HG03135 (cell line): ENCODE data around the gene ZNF253.
A peak's percentile ranks its signal among the peaks of the same experiment; 100 is the strongest.
"Not testable (repeated sequence)": the region's sequence is repeated elsewhere in the genome, so short reads cannot be mapped to it uniquely, and the experiment has no call there.

Experiments
- ATAC-seq: cut with Tn5 transposase; IDR thresholded peaks from one replicate; pipeline ENCODE4 v1.9.1; 2021; ENCODE audit warnings: mild to moderate bottlenecking, moderate library complexity; ENCODE audit not compliant: unreplicated experiment

The ZNF253 gene

DNA sequence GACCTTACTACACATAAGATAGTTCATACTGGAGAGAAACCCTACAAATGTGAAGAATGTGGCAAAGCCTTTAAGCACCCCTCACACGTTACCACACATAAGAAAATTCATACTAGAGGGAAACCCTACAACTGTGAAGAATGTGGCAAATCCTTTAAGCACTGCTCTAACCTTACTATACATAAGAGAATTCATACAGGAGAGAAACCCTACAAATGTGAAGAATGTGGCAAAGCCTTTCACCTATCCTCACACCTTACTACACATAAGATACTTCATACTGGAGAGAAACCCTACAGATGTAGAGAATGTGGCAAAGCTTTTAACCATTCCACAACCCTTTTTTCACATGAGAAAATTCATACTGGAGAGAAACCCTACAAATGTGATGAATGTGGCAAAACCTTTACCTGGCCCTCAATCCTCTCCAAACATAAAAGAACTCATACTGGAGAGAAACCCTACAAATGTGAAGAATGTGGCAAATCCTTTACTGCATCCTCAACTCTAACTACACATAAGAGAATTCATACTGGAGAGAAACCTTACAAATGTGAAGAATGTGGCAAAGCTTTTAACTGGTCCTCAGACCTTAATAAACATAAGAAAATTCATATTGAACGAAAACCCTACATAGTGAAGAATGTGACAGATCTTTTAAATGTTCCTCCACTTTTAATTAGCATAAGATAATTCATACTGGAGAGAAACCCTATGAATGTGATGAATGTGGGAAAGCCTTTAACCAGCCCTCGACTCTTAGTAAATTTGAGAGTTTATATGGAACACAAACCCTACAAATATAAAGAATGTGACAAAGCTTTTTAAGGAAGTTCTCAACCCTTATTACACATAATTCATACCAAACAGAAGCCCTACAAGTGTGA lies 26.6 kb downstream of the ZNF253 start:
- ATAC-seq, result not testable (repeated sequence)

GRCh38 chr19:19900139-19900728 lies 34.6 kb downstream of the ZNF253 start:
- peak; percentile 10 for ATAC-seq

DNA sequence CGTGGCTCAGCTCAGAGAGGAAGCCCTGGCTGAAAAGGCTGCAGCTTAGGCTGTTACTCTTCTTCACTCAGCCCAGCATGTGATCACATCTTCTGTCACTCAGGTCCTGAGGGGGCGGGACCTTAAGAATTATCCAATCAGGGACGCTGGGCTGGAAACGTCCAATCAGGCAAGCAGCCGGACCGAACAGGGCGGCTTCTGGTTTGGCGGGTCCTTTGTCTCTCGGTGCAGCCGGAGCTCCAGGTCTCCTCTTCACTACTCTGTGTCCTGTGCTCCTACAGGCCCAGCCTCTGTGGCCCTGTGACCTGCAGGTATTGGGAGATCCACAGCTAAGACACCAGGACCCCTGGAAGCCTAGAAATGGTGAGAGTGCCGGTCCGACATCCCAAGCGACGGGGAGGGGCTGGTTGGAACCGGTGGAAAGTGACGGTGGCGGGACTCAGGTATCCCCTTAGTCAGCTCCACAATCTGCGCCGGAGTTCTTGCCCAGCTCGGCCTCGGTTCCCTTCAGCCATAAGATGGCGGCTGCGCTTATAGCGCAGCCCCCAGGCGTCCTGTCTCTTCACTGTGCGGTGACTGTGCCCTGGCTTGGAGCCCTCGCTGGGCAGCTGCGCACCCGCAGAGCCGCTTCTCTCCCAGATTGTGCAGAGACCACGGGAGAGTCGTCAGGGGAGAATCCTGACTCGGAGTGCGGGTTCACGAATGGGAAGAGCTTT lies 35.2 kb downstream of the ZNF253 start, which contains the start of gene ZNF93:
TSS of gene ZNF93 (plus strand) at position 218 of the 716 bp plus-strand sequence. CDS start at position 361, 143 bp downstream.
- peak; percentile 91 for ATAC-seq

DNA sequence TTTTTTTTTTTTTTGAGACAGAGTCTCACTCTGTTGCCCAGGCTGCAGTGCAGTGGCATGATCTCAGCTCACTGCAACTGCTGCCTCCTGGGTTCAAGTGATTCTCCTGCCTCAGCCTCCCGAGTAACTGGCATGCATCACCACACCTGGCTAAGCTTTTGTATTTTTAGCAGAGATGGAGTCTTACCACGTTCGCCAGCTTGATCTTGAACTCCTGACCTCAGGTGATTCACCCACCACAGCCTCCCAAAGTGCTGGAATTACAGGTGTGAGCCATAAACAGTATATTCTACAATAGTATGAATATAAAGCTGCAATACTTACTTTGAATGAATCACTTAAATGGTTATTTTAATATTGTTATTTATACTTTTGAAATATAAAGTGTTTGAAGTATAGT lies 41.9 kb downstream of the ZNF253 start:
- ATAC-seq, result not testable (repeated sequence)

DNA sequence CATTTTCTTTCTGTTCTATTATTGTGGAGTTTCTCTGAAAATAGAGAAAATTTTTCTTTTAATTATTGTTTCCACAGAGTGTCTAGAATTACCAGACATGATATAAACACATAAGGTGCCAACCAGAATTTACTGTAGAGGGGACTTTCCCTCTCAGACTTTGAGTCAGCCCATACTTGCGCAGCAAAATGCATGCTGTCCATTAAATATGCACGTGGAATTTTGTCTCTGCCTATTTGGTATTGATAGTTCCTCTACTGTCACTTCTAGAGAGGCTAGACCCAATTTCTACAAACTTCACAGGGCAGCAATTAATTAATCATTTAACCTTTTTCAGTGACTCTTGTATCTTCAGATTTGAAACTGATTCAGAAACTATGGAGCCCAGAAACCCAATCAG lies 44.0 kb downstream of the ZNF253 start:
- no peak for ATAC-seq

- no peak for ATAC-seq
Observed at GRCh38 chr19:19911150-19911549, 45.5 kb downstream of the ZNF253 start.

DNA sequence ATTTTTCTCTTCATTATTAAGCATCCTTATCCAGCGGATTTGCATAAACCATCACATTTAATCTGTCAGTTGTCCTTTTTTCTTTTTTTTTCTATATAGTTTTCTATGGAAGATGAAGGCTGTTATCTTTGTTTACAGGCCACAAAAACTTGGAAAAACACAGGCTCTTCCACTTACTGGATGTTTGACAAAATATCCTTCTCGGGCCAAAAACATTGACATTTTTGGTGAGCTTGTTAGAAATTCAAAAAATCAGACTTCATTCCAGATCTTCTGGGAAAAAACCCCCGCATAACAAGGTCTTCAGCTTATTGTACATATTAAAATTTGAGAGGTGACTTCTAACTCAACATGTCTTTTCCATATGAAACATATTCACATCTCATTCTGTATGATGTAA lies 48.9 kb downstream of the ZNF253 start:
- ATAC-seq, result no peak

DNA sequence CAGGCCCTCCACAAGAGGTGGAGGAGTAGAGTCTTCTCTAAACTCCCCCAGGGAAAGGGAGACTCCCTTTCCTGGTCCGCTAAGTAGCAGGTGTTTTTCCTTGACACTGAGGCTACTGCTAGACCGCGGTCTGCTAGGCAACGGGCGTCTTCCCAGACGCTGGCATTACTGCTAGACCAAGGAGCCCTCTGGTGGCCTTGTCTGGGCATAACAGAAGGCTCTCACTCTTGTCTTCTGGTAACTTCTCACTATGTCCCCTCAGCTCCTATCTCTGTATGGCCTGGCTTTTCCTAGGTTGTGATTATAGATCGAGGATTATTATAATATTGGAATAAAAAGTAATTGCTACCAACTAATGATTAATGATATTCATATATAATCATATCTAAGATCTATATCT lies 64.7 kb downstream of the ZNF253 start:
- ATAC-seq, result not testable (repeated sequence)

- not testable (repeated sequence) for ATAC-seq
Observed at GRCh38 chr19:19933432-19934314, 68.0 kb downstream of the ZNF253 start.

DNA sequence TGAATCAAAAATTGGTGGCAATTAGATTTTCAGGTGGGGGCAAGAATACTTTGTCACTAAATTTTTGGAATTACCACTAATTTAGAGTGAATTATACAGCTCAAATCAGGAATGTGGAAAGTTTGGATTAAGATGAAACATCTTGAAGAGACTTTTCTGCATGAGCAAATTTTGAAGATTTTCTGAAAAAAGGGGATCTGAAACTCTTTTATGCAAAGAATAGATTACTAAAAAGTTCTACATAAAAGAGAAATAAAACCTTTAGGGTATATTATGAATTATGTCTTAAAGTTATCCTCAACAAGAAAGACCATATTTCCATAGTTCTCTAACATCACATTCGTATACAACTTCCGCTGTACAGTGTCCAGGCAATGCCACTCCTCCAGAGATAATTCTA lies 71.7 kb downstream of the ZNF253 start:
- no peak for ATAC-seq

GRCh38 chr19:19938449-19938848 lies 72.8 kb downstream of the ZNF253 start:
- ATAC-seq, result no peak

- no peak for ATAC-seq
Observed at GRCh38 chr19:19943848-19944582, 78.3 kb downstream of the ZNF253 start.
